Measurements from ENCODE around the gene THEMIS. TPM values are rescaled to one million over a fixed set of nuclear protein-coding genes. Genes with fewer than 3 reads are reported as not detected.

Gene THEMIS
- total and polyA plus RNA-seq, 8 donors: 0.05 to 0.70 (median 0.28) TPM; not detected in 1

DNA sequence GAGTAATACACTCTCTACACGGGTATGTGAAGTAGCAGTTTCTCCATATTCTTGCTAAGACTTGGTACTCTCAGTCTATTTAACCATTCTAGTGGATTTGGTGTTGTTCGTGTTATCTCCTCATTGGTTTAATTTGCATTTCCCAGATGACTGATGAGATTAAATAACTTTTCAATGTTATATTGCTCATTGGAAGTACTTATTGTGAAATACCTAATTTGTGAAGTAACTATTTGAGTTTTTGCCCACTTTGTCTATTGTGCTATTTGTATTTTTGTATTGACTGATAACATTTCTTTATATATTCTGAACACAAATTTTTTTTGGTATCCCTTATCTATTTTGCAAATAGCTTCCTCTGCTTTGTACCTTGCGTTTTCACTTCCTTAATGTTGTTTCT is 167.9 kb downstream of the THEMIS start:
- H3K4me1 ChIP-seq: no peaks in the 10 kb centered on the region
- peaks cover 0 to 18% (median 0%) of the 10 kb centered on the region in 4 donors for H3K27me3 ChIP-seq
- no peaks in the 10 kb centered on the region for H3K36me3 ChIP-seq
- no peaks in the 10 kb centered on the region for H3K9me3 ChIP-seq
- intact Hi-C loops (cut with DNase I): loop anchor here in 2 of 3 donors (10.0 kb wide), 1 partner anchor 1002 kb away; no protein-coding TSS in a partner anchor
- FAIRE-seq (no peak), DNase-seq (no peak), ATAC-seq (no peak)
- TF ChIP-seq, protein P1, sequence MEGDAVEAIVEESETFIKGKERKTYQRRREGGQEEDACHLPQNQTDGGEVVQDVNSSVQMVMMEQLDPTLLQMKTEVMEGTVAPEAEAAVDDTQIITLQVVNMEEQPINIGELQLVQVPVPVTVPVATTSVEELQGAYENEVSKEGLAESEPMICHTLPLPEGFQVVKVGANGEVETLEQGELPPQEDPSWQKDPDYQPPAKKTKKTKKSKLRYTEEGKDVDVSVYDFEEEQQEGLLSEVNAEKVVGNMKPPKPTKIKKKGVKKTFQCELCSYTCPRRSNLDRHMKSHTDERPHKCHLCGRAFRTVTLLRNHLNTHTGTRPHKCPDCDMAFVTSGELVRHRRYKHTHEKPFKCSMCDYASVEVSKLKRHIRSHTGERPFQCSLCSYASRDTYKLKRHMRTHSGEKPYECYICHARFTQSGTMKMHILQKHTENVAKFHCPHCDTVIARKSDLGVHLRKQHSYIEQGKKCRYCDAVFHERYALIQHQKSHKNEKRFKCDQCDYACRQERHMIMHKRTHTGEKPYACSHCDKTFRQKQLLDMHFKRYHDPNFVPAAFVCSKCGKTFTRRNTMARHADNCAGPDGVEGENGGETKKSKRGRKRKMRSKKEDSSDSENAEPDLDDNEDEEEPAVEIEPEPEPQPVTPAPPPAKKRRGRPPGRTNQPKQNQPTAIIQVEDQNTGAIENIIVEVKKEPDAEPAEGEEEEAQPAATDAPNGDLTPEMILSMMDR (IDR thresholded peaks at IDR 0.05): no peak
- H3K27ac ChIP-seq: no peak overlapping the region
- H3K4me3 ChIP-seq: no peak overlapping the region
- WGBS, 2 donors: 50 to 63% methylated on average over 3 of the region's 3 CpGs

DNA sequence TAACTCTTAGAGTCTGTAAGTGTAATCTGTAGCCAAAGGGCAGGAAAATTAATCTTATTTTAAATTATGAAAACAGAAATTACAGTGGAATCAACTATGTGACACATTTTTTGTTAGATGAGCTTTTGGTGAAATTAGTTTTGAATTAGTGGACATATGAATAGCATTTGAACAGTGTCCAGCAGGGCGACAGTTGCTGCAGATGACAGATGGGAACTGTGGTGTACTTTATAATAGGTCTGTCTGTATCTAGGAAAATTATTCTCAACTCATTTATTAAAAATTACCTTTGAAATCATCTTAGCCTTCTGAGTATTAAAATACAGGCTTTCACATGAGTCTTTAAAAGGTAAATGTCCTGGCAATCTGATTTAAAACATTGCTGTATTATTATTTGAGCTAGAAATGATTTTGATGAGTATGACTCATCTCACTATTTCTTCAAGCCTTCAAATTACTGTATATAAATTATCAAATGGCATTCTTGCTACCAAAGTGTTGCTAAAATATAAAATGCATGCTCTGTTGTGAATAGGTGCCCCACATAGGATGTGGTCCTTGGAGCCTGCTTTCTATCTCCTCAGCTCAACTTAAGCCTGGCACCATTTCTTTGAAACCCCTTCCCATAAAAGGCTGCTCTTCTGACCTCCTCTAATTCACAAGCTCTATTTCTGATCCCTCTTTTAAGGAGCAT is 173.5 kb downstream of the THEMIS start:
- Histone ChIP-seq H3K9me3 (no peaks in the 10 kb centered on the region), H3K27ac (no peak overlapping the region), H3K4me3 (no peak overlapping the region), H3K27me3 (peaks cover 0 to 11% (median 0%) of the 10 kb centered on the region in 4 donors), H3K36me3 (no peaks in the 10 kb centered on the region), H3K4me1 (no peaks in the 10 kb centered on the region)
- TF ChIP-seq, protein P1 (IDR thresholded peaks at IDR 0.05): no peak
- ATAC-seq (no peak), DNase-seq (no peak), FAIRE-seq (no peak)
- WGBS, 2 donors: 53 to 58% methylated on average over 1 of the region's 1 CpG
- intact Hi-C loops (cut with DNase I): no loop called here

DNA sequence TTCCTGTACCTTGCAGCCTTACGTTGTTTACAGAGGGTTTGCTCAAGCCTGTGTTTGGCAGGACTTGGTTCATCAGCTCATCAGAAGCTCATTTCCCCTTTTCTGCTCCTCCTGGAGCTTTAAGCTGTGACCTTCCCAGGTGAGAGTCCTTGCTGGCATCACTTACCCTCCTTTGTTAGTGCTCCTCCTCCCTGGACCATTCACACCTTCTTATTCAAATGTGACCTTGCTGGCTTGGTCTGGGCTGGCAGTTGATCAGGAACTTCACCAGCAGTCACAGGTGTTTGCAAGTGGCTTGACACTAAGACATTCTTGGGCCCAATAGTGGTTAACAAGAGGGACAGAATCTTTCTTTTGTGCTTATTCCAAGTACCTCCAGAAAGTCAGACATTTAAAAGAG is 175.0 kb downstream of the THEMIS start:
- WGBS, 2 donors: 31 to 47% methylated on average over 1 of the region's 1 CpG
- ATAC-seq (no peak), DNase-seq (no peak), FAIRE-seq (no peak)
- H3K9me3 ChIP-seq: no peaks in the 10 kb centered on the region
- intact Hi-C loops (cut with DNase I): no loop called here
- H3K27me3 ChIP-seq: peaks cover 0 to 7% (median 0%) of the 10 kb centered on the region in 4 donors
- no peaks in the 10 kb centered on the region for H3K36me3 ChIP-seq
- H3K4me1 ChIP-seq: no peaks in the 10 kb centered on the region
- no peak overlapping the region for H3K27ac ChIP-seq
- H3K4me3 ChIP-seq: no peak overlapping the region
- TF ChIP-seq, protein P1 (IDR thresholded peaks at IDR 0.05): no peak

DNA sequence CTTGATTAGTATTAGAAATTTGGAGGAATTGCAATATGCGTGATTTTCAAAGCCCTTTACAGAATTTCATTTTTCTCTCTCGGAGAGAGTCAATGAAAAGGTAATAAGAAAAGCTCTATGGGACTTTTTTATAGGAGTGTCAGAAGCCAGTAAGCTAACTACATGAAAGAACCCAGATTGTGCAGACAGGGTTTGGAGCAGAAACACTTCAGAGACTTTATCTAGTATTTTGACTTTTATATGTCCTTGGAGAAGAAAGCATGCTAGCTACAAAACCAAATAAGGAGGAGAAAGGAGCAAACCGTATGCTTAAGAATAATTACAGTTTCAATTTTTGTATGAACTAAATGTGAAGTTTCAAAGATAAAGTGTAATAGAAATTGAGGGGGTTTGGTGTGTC is 182.2 kb downstream of the THEMIS start:
- Histone ChIP-seq H3K27ac (no peak overlapping the region), H3K9me3 (no peaks in the 10 kb centered on the region), H3K27me3 (no peaks in the 10 kb centered on the region), H3K4me1 (no peaks in the 10 kb centered on the region), H3K36me3 (no peaks in the 10 kb centered on the region), H3K4me3 (no peak overlapping the region)
- ATAC-seq (no peak), DNase-seq (no peak), FAIRE-seq (no peak)
- 73 to 81% methylated on average over 3 of the region's 3 CpGs for WGBS, 2 donors
- intact Hi-C loops (cut with DNase I): no loop called here
- TF ChIP-seq, protein P1 (IDR thresholded peaks at IDR 0.05): no peak

DNA sequence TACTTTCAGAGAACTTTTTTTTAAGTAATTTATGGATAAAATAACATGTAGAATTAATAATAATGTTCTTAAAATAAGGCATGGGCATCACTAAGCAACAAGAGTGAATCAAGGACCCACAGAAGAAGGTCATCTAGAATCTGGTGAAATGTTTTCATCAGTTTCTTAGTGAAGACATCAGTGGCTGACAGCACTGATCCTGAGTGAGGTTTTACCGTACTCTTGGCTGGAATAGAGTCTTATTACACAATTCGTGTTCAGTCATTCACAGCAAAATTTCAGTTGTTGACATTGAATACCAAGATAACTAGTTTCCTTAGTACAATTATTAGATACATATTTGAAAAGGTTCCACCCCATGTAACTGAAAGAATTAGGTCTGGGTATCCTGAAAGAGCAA is 183.5 kb downstream of the THEMIS start:
- H3K9me3 ChIP-seq: no peaks in the 10 kb centered on the region
- WGBS, 2 donors: 59 to 71% methylated on average over 2 of the region's 2 CpGs
- no peaks in the 10 kb centered on the region for H3K4me1 ChIP-seq
- no peaks in the 10 kb centered on the region for H3K27me3 ChIP-seq
- TF ChIP-seq, protein P1 (IDR thresholded peaks at IDR 0.05): no peak
- no peak for FAIRE-seq
- DNase-seq: no peak
- intact Hi-C loops (cut with DNase I): no loop called here
- H3K36me3 ChIP-seq: no peaks in the 10 kb centered on the region
- no peak for ATAC-seq
- no peak overlapping the region for H3K4me3 ChIP-seq
- no peak overlapping the region for H3K27ac ChIP-seq

Data from pancreas (tissue), 10 donors.